Measurements from ENCODE around the gene MMD.

DNA sequence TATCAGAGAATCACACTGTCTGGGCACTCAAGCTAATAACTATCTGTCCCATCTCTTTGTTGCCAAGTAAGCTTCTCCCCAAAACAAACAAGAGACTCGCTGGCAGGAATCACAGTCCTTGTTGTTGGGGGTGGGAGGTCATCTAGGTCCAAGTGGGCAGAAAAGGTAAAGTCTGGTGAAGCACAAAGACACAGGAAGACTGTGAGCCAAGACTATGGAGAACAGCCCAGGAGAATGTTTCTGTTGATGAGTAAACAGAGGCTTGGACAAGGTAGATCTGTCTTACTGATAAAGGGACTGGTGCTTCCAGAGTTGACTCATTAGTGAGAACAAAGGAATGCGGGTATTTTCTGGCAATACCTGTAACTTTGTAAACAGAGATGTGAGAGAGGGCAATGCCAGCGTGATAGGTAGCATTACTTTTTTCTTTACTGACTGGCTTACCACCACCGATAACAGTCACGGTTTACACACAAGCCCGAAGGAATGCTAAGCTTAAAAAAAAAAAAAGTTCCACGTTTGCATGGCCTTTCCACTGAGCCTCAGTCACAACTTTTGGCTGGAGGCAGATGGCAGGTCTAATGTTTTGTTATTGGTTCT lies 11.5 kb upstream of the MMD start:
- TF ChIP-seq HDGF (IDR thresholded peaks at IDR 0.05; ENCODE audit: borderline replicate concordance) (no peak), ELF4 (IDR thresholded peaks at IDR 0.05) (no peak), BHLHE40 (IDR thresholded peaks at IDR 0.05; ENCODE audit: borderline replicate concordance) (no peak), NFRKB (IDR thresholded peaks at IDR 0.05) (no peak)
